ENCODE data around the gene ZNF428.

- TF ChIP-seq POLR2A (IDR thresholded peaks at IDR 0.05) = no peak
- TF ChIP-seq CTCF (IDR thresholded peaks at IDR 0.05) = no peak
These were observed 12.1 kb upstream of the ZNF428 start for GRCh38 chr19:43631491-43631890.

Data from prostate gland (tissue), 2 donors.